ENCODE measurements around the gene GRM7. TPM values are rescaled to one million over a fixed set of nuclear protein-coding genes. Genes with fewer than 3 reads are reported as not detected.

The GRM7 gene
- total and polyA plus RNA-seq, 2 of the 4 experiments (the other 2 are of a cell fraction): not detected

GRCh38 chr3:7388026-7388425, 527.1 kb downstream of the GRM7 start:
- Histone ChIP-seq H3K9ac (ENCODE audit: low read depth, low read length) (no peak overlapping the region), H4K8ac (ENCODE audit: low read depth in 2 of 2, low read length in 2 of 2) (no peak overlapping the region)
- dilution Hi-C loops (cut with HindIII; ENCODE audit: low sequenced_read_pairs, unreplicated experiment): no loop called here

More at GRCh38 chr3:7388026-7388425, 527.1 kb downstream of the GRM7 start:
- ChIA-PET CTCF (no interaction called here), POLR2A (ENCODE audit: unreplicated experiment) (no interaction called here)
- intact Hi-C loops (cut with micrococcal nuclease) (no loop called here), in situ Hi-C loops (cut with MboI; ENCODE audit: low sequenced_read_pairs) (no loop called here)
- Histone ChIP-seq H4K20me1 (ENCODE audit: insufficient read depth, low read length) (no peaks in the 10 kb centered on the region), H2BK15ac (ENCODE audit: low read depth, low read length) (no peak overlapping the region), H3K9me1 (ENCODE audit: insufficient read depth, low read length) (no peaks in the 10 kb centered on the region), H2BK20ac (ENCODE audit: low read depth, low read length) (no peak overlapping the region), H4K91ac (ENCODE audit: insufficient read depth, low read depth, low read length) (no peak overlapping the region), H2AK9ac (replicated peaks; ENCODE audit: low read depth, low read length, poor library complexity) (no peak overlapping the region), H2AFZ (replicated peaks; ENCODE audit: low read length, poor library complexity) (no peak overlapping the region), H4K5ac (ENCODE audit: low read depth, low read length) (no peak overlapping the region), H3K14ac (replicated peaks; ENCODE audit: low read depth, low read length) (no peak overlapping the region), H3K56ac (ENCODE audit: extremely low read depth, insufficient read depth, low read length) (no peak overlapping the region), H3K18ac (ENCODE audit: low read depth, low read length) (no peak overlapping the region), H3K4ac (ENCODE audit: low read depth, low read length) (no peak overlapping the region), H3K4me1 (ENCODE audit: control insufficient read depth, insufficient read depth, low read length) (no peaks in the 10 kb centered on the region), H3K27ac (ENCODE audit: insufficient read depth, low read length) (no peak overlapping the region), H3K9me3 (ENCODE audit: control insufficient read depth, insufficient read depth, low read length) (peaks cover 12% of the 10 kb centered on the region), H2BK120ac (ENCODE audit: low read depth, low read length) (no peak overlapping the region), H2AK5ac (ENCODE audit: low read depth, low read length) (no peak overlapping the region), H2BK5ac (ENCODE audit: low read depth, low read length, poor library complexity, severe bottlenecking) (no peak overlapping the region), H3K4me3 (ENCODE audit: insufficient read depth, low read depth, low read length) (no peak overlapping the region), H3K23ac (ENCODE audit: low read depth, low read length) (no peak overlapping the region), H3K4me2 (ENCODE audit: low read depth, low read length) (no peak overlapping the region), H3K36me3 (ENCODE audit: control insufficient read depth, insufficient read depth, low read length) (no peaks in the 10 kb centered on the region), H3K79me1 (ENCODE audit: low read depth in 1 of 2, low read length in 2 of 2) (no peaks in the 10 kb centered on the region), H3K27me3 (ENCODE audit: control insufficient read depth, insufficient read depth, low read length) (no peaks in the 10 kb centered on the region)
- no peak for ATAC-seq (ENCODE audit: low read depth)
- no peak for TF ChIP-seq USF2 (IDR thresholded peaks at IDR 0.05; ENCODE audit: low read depth, low read length)
- TF ChIP-seq ELK1 (IDR thresholded peaks at IDR 0.05; ENCODE audit: borderline replicate concordance, low read depth, low read length): no peak
- no peak for TF ChIP-seq CHD1 (IDR thresholded peaks at IDR 0.05; ENCODE audit: low read depth, low read length)
- TF ChIP-seq MAZ (IDR thresholded peaks at IDR 0.05; ENCODE audit: borderline replicate concordance, low read depth, low read length): no peak
- TF ChIP-seq RAD21 (IDR thresholded peaks at IDR 0.05; ENCODE audit: low read length): no peak
- no peak for TF ChIP-seq SMC3 (IDR thresholded peaks at IDR 0.05; ENCODE audit: low read depth, low read length)
- no peak for TF ChIP-seq FOS (IDR thresholded peaks at IDR 0.05; ENCODE audit: low read depth, low read length)
- no peak for TF ChIP-seq NFE2L2 (IDR thresholded peaks at IDR 0.05; ENCODE audit: low read depth, low read length)
- TF ChIP-seq POLR2A (IDR thresholded peaks at IDR 0.05; ENCODE audit: low read depth, low read length): no peak
- TF ChIP-seq RFX5 (IDR thresholded peaks at IDR 0.05; ENCODE audit: low read depth, low read length): no peak
- TF ChIP-seq BHLHE40 (IDR thresholded peaks at IDR 0.05; ENCODE audit: low read depth, low read length): no peak
- TF ChIP-seq RCOR1 (IDR thresholded peaks at IDR 0.05; ENCODE audit: insufficient replicate concordance, low read length): no peak
- TF ChIP-seq CTCF (conservative IDR thresholded peaks at IDR 0.05; ENCODE audit: low read depth, low read length): no peak
- TF ChIP-seq MAFK (IDR thresholded peaks at IDR 0.05; ENCODE audit: low read depth, low read length): no peak
- TF ChIP-seq CEBPB (IDR thresholded peaks at IDR 0.05; ENCODE audit: low read depth, low read length): no peak
- TF ChIP-seq MXI1 (IDR thresholded peaks at IDR 0.05; ENCODE audit: borderline replicate concordance, low read depth, low read length): no peak
- no CpG with 5 or more reads among the region's 2 CpGs for WGBS, 2 experiments (ENCODE audit: extremely low coverage in 2 of 2, insufficient read length in 1 of 2)
- no TSS peak for BruUV-seq (replicated peaks)
- DNase-seq: no peak

Data from IMR-90 (cell line).